DMS53 treated with DMSO at 0.1 percent for 48 hours (cell line): ENCODE results near the gene TMEM219.
A peak's percentile ranks its signal among the peaks of the same experiment; 100 is the strongest.

Experiments
- DNase-seq: peaks from one replicate; lab custom pipeline; 2025; ENCODE audit not compliant: unreplicated experiment; lab: John Stamatoyannopoulos, UW

Gene TMEM219

DNA sequence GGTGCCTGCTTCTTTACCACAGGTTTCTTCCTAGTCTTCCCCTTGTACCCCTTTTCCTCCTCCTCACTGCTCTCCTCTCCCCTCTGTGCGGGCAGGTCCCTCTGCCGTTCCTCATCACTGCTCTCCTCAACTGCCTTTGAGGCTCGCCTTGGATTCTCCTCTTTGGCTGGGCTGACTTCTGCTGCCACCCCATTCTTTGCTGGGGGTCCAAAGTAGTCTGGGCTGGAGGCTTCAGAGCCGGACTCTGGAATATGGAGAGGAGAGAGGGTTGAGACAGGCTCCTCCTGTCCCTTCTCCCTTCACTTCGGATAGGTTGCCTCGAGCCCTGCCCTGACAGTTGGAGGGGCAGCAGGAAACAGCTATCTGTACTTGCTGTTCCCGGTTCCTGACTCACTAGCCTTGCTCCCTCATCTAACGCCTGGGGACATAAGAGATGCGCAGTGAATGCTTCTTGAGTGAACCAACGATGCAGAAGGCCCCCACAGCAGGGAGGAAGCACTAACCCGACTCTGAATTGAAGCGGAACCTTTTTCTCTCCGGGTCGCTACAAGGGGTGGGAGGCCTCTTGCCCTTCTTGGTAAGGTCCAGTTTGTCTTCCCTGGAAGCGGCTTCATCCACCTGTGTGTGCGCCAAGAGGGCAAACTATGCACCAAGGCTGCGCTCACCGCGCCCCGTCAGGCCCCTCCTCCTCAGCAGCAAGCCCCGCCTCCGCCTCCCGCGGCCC, 32.9 kb downstream of the TMEM219 start:
- DNase-seq, result no peak

DNA sequence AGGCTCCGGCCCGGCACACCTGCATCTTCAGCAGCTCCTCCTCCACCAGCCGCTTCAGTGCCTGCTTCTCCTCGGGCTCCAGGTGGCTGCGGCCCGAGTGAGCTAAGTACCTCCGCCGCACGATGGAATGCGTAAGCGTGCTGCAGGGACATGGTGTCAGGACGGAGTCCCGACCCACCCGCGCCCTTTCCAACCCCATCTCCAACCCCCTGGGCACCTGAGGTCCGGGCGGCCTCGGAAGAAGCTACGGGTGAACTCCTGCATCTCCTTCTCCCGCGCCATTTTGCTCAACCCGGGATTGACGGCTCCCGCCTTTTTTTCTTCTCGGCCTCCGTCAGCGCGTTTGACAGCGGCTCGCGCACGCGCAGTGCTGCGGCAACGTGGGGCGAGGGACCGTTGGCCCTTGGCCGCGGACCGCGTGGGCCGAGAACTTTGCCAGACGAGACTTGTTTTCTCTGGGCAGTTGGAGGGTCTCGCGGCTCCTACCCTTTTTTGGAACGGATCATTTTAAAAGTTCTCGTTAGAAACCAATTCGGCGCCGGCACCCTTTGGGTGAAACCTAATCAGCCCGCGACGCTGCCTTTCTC, 33.5 kb downstream of the TMEM219 start, which contains the start of gene HIRIP3:
HIRIP3 (minus strand) TSS at position 294 of the 587 bp plus-strand sequence; CDS start at position 282, 12 bp downstream.
- peak; percentile 47 for DNase-seq

DNA sequence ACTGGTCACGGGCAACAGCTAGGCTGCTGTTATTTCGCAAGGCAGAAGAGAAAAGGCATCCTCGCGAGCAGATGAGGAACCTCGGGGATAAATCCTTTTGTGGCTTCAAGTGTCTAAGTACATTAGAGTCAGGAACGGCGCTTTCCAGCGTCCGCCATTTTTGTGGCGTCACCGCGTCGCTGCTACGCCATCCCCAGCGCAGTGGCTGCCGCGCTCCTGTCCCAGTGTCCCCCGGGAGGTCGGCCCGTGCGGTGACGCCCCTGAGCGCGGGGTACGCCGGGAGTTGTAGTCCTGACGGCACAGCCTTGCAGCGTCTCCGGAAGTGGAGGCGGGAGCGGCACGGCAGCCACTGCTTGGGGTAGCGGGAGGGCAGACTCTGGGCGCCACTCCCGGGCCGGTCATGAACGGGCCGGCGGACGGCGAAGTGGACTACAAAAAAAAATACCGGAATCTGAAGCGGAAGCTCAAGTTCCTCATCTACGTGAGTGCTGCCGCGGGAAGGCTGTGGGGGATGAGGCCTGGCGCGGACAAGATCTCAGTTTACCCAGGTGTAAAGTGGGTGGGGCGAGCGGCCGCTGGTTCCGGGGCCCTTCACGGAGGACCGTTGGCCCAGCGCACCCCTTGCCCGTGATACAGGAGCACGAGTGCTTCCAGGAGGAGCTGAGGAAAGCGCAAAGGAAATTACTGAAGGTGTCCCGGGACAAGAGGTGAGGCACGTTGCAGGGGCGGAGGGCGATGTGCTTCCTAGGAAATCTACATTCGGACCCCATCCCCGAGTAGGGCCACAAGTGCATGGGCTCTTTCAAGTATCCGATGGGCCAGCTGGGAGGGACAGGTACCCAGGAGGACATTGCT, 34.3 kb downstream of the TMEM219 start, which contains the start of gene INO80E:
INO80E (plus strand) TSS at position 331 of the 855 bp plus-strand sequence; CDS start at position 401, 70 bp downstream.
- DNase-seq, result peak; percentile 86

DNA sequence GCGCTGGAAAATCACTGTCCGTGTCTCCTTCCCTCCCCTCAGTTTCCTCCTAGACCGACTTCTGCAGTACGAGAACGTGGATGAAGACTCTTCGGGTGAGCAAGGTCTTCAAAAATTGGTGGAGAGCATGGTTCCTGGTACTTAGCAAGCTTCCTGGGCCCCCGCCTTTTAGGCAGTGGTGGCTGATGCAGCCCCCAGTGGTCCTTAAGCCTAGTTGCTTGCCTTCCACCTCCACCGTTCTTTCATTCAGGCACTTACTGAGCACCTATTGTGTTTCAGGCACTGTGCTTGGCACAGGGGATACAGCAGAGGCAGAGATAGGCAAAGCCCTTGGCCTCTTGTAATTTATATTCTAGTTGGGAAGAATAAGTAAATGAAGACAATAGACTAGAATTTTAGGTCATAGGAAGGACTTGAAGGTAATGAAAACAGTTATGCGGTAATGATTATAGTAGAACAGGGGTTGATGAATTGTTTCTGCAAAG, 34.9 kb downstream of the TMEM219 start:
- no peak for DNase-seq

DNA sequence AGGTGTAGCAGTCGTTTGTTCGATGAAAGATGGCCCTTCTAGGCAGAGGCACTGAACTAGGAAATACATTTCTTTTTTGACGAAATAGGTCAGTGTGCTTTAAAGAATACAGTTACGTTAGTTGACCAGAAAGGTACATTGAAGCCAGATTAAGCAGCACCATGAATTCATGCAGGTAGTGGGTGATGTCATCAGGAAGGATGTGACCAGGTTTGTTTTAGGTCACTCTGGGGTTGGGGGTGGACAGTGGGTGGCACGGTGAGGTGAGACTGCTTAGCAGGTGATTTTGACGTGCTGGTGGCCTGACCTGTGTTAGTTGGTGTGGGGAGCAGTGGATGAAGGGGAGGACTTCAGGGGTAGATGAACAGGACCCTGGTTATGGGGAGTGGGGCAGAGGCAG, 37.7 kb downstream of the TMEM219 start:
- no peak for DNase-seq

DNA sequence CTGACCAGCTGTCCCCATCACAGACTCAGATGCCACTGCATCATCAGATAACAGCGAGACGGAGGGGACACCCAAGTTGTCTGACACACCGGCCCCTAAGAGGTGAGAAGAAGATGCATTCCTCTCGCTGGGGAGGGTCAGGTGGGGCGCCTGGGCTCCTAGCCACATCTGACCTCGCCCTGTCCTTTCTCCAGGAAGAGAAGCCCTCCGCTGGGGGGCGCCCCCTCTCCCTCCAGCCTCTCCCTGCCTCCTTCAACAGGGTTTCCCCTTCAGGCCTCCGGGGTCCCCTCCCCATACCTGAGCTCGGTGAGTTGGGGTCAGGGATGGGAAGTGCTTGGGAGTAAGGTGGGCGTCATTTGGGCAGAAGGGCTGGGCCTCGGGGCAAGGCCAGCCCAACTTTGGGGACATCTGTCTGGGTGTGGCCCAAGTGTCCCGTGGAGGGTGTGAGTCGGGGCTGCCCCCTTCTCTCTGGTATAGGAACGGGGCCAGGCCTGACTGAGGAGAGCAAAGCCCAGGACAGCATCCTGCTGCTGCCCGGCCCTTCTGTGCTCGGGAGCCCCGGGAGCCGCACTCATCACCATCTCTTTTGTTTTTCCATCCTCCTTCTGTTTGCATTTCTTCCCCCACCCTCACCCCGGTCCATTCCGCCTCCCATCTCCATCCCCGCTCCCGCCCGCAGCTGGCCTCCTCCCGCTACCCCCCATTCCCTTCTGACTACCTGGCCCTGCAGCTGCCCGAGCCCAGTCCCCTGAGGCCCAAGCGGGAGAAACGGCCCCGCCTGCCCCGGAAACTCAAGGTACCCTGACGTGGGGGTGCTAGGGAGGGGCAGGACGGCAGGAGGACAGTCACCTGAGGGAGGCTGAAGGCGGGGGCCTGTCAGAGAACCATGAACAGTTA, 39.1 kb downstream of the TMEM219 start:
- DNase-seq, result no peak

DNA sequence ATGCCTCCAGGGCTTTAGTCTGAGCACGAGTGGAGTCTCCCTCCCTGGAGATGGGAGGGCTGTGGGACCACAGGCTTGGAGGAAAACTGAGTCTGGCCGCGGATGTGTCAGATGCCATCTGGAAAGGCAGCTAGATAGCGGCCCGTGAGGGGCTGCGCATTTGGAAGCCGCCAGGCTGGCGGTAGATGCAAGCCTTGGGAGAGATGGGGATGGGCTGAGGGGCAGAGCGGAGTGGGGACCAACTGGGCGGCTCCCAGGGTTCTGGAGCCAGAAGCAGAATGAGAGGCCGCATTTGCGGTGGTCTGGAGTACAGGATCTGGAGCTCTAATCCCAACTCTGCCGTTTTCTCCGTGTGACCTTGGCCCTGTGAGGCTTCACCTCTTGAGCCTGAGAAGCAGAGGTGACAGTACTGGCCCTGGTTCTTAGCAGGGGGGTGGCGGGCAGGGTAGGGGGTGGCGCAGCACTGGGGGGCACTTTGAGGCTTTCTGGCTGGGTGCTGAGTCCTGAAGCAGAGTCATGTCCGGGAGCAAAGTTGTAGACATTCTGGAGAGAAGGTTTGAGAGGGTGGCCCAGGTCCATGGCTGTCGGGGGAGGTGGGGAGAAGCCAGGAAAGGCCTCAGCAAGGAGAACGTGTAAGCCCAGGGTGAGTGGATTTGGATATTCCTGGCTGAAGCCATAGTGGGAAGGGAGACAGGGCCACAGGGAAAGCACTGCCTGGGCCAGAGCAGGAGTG, 40.9 kb downstream of the TMEM219 start:
- DNase-seq, result no peak

DNA sequence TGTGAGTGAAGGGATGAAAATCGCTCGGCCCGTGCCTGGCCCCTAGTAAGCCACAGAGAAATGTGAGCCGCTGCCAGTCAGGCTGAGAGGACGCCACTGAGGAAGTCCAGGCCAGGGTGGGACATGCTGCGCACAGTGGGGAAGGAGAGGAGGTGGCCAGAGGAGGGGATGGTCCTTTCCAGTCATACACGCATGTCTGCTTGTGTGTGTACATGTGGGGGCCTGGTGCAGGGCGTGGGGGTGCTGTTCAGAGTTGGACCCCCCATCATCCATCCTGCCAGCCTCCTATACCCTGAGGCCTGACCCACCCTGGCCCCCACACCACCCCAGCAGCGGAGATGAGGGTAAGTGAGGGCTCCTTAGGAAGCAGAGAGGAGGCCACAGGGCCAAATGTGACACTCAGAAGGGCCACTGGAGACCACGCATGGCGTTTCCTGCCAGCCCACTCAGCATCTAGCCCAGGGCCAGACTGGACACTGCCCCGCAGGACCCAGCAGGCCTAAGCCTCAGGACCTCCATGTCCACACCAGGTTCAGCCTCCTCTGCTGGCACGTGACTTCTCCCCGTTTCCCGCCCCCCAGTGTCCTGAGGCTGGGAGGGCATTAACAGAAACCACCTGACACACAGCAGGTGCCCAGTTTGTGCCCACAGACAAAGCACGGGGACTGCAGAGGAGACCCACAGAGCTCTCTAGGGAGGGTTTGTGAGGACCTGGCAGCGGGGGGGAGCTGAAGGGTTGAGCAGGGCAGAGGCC, 42.0 kb downstream of the TMEM219 start:
- DNase-seq, result no peak

DNA sequence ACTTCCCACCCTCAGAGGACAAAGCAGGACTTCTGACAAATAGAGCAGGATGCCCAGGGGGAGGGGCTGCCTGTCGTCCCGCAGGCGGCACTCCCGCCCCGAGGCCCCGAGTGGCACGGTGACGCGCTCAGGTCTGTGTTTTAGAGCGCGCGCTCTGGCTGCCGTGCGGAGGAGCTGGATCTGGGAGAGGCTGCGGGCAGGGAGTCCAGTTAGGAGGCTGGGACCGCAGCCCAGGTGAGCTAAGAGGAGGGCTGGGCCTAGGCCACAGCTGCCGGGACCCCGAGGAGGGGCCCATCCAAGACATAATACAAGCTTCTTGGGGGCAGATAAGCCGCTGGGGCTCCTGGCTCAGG, 42.5 kb downstream of the TMEM219 start:
- peak; percentile 80 for DNase-seq

DNA sequence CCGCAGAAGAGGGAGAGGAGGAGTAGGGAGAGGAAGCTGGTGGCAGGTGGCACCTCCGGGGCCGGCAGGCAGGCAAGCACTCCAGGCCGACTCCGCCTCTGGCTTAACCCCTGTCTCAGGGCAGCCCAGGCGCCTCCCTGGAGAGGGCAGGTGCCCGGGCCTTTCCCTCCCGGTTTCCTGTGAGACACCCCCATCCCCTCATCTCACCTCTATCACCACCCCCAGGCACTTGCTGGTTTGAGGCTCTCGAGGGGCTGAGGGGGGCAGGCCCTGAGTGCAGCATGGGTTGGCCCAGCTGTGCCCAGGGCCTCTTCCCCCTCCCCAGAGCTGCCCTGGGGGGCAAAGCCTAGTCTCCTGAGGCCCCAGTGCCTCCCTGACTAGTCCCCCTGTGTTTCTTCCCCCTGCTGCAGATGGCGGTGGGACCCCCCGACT, 42.9 kb downstream of the TMEM219 start:
- DNase-seq, result no peak

DNA sequence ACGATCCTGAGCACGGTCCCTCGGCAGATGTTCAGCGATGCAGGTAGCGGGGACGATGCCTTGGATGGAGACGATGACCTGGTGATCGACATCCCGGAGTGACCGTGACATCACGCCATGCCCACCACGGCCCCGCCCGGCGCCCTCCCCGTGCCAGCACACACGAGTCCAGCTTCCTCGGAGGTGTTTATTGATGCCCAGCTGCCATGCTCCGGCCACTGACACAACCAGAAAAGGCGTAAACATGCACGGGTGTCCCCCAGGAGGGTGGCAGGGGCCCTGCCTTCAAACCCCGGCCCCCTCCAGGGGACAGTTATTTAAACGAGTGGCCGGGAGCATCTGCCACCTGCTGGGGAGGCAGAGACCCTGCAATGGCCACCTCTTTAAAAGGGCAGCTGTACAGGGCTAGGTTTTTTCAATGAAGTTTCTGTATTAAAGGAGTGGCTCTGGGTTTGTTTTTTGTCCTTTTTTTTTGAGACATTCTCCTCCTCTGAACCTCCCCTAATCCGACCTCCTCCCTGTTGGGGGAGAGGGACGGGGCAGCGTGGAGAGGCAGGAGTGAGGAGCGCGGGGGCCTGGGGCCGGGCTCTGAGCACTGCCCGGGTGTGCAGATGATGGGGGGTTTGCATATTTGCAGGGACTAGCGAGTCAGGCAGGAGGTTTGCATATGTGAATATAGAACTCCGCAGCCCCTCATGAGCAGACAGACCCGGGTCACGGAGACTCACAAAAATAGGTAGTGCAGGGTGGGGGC, 43.6 kb downstream of the TMEM219 start:
- peak; percentile 63 for DNase-seq

DNA sequence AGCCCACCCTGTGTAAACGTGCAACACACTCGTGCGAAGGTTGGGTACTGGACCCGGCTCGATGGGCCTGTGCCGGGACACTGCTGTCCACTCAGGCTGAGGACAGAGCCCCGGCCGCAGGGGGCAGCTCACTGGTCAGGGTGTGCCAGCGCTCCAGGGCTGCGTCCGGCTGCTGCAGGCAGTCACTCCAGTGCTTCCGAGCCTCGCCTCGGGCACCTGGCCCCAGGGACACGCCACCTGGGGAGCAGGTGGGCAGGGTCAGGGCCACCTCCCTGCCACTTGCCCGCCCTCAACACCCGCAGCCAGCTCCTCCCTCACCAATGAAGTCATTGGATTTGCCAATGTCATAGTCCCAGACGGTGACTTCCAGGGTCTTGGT, 44.2 kb downstream of the TMEM219 start:
- DNase-seq, result no peak

DNA sequence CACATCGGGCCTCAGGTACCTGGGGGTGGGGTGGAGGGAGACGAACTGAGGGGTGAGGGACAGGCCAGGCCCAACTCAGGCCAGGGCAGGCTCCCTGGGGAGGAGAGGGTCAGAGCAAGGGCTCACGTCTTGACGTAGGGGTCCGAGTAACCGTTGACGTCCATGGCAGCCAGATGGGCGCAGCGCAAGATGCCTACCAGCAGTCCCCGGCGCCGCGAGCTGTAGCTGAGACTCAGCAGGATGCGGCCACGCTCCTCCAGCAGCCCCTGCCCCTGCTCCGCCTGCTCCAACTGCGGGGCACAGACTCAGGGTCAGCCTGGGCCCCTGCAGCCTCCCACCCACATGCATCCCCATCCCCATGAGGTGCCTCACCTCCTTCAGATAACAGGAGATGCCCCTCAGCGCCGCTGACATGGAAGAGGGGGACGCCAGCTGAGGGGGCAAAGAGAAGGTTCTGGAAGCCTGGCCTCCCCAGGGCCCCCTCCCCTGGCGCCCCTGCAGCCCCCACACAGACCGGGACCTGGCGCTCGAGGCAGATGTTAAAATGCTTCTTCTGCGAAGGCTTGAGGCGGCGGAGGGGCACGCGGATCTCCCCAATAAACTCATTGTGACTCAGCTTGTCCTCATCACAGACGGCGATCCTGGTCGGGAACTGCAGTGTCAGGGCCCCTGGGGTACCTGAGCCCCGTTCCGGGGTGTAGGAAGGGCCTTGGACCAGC, 44.9 kb downstream of the TMEM219 start:
- DNase-seq, result no peak

DNA sequence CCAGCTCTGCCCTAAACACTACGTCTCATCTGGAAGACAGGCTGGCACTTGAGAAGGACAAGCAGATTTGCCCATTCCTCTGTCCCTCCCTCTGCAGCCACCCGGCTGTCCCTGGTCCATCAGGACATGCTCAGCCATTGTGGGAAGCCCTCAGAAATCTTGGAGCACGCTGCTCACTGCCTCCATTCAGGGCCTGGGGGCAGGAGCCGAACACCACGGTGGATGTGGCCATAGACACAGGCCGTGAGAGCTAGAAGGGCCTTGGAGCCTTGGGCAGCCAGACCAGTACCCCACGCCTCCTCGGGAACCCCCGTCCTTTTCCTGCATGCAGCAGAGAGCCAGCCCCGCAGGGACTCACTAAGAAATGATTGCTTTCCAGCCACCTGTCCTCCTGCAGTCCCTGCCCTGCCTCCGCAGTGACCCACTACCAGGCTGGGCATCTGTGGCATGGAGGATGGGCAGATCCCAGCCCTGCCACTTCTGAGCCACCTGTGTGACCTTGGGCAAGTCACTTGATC, 45.6 kb downstream of the TMEM219 start:
- no peak for DNase-seq

DNA sequence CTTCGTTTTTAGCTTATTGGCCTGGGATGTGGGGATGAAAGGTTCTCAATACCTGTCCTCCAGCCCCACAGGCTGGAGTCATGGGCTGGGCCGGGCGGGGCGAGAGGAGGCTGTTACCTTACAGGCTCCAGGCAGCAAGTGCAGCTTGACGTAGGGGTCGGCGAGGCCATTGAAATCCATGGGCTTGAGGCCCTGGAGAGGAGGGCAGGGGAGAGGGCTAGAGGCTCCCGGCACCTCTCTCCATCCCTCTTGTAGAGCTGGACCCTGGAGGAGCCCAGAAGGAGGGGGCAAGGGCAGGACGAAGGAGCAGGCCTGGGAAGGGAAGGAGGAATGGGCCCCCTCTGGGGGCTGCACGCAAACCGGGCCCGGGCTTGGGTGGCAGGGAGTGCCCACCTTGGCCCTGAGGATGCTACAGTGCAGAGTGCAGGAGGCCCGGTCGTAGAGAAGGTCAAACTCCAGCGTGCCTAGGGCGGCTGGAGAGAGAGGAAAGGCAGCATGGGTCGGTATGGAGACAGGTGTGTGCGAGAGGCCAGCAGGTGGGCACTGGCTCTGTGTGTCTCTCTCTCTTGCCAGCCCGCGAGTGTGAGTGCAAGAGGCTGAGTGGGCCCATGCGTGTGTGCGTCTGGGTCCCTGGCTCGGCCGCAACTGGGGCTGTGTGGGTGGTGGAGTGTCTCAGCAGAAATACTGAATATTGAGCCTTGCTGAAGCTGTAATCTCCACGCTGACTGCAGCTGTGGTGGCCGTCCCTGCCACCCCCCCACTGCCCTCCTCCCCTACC, 47.4 kb downstream of the TMEM219 start:
- DNase-seq, result no peak

DNA sequence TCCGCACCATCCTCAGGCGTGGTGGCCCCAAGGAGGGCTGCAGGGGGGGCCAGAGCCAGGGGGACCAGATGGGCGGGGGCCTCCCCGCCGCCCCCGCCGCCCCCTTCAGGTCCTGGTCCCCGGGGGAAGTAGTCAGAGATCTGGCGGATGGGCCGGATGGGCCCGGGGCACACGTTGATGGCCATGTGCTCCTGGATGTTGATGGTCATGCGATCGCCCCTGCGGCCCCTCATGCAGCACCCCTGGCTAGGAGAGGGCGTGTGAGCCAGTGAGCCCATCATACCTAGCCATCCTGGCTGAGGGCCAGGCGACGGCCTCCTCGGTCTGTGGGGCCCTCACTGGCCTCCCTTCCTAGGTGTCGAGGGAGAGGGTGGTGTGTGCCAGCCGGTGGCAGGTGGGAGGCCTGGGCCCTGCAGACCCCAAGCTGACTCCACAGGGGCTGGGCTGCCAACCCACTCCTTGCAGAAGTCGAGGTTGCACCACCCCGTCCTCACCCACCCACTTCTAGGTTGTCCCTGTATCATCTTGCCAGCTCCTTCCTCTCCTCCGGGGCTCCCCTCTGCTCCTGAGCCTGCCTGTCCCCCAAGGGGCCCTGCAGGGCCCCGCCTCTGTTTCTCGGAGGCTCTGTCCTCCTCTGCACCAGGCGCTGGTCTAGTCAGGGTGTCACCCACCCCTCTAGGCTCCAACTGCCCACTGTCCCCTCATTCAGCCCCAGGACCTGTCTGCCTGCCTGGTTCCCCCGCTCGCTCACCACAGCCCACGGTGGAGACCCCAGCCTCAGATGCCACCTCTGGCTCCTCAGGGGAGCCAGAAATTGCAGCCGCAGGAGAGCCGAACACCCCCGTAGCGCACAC, 48.3 kb downstream of the TMEM219 start:
- DNase-seq, result no peak
